Right lobe of liver (tissue), 6 donors: Measurements from ENCODE around the gene CRYGN. TPM values are rescaled to one million over a fixed set of nuclear protein-coding genes. Genes with fewer than 3 reads are reported as not detected.

ENCODE experiments used
- ATAC-seq, 4 donors: fragments of 200-7000 bp; cut with Tn5 transposase; one replicate each; pipeline ENCODE4 v1.9.1; 2020; ENCODE audit warnings: mild to moderate bottlenecking in 4 of 4, moderate library complexity in 4 of 4
- DNase-seq, 3 donors: peaks; one replicate each; pipeline ENCODE4 v3.0.0-alpha.2; 2020
- H3K27ac ChIP-seq, 3 donors: fragments of 200-600 bp; one replicate each; pipeline ENCODE4 v1.8.0; 2022
- H3K27me3 ChIP-seq, 2 donors: fragments of 200-600 bp; one replicate each; pipeline ENCODE4 v1.8.0; 2022
- H3K36me3 ChIP-seq, 4 donors: fragments of 200-600 bp; sonication (generic) in 1 of 4; one replicate each; pipeline versions ENCODE4 v1.5.1 to v1.8.0; 2017 to 2022; ENCODE audit warnings: control low read depth in 1 of 4
- H3K4me1 ChIP-seq, 4 donors: fragments of 200-600 bp; sonication (generic) in 1 of 4; one replicate each; pipeline versions ENCODE4 v1.5.1 to v1.8.0; 2017 to 2022; ENCODE audit warnings: control low read depth in 1 of 4
- H3K4me3 ChIP-seq, 3 donors: fragments of 200-600 bp; one replicate each; pipeline ENCODE4 v1.8.0; 2022
- H3K9me3 ChIP-seq, 4 donors: fragments of 200-600 bp; sonication (generic) in 1 of 4; one replicate each; pipeline versions ENCODE4 v1.5.1 to v1.8.0; 2017 to 2022; ENCODE audit warnings: control low read depth in 1 of 4
- CTCF ChIP-seq, 4 donors: fragments of 200-600 bp in 3 of 4; fragments of 450-650 bp in 1 of 4; IDR thresholded peaks; one replicate each; pipeline versions ENCODE4 v1.5.1 to v1.8.0; 2016 to 2022; ENCODE audit warnings: antibody characterized with exemption in 4 of 4, mild to moderate bottlenecking in 2 of 4
- POLR2A ChIP-seq: fragments of 450-650 bp; IDR thresholded peaks from one replicate; pipeline ENCODE4 v1.6.1; 2017; ENCODE audit warnings: antibody characterized with exemption, mild to moderate bottlenecking
- WGBS: methylation state at CpG from one replicate; pipeline ENCODE4 v1.1.6; 2018; ENCODE audit warnings: low coverage, low lambda C conversion rate; ENCODE audit not compliant: insufficient coverage; ENCODE audit errors: missing lambda C conversion rate; 5-methylcytosine and 5-hydroxymethylcytosine counted together
- intact Hi-C, 2 donors: fragments of 100-400 bp; cut with DNase I; formaldehyde crosslinking; loops; one replicate each; pipeline versions ENCODE4 v1.11.2 to v1.14.1; 2022
- total RNA-seq, 6 experiments: library from RNA; depleted of rRNA in 2 of 6; stranded (reverse); fragments of >200 nt in 2 of 6; fragmentation: NEBNext Ultra II Directional in 3 of 6; extraction: Animal tissue kit (Norgen Biotek cat#: 25700) in 3 of 6; gene quantifications; one replicate each; pipeline versions ENCODE4 v1.1.0 to v1.2.4, GENCODE V29; 2016 to 2023
- donor health status: DM: no; HTN: yes; CAD: no.
- donor health status: DM: no; HTN: no; CAD: no.
- donor health status: DM: no; HTN: no; CAD: no.
- donor health status: DM: no; HTN: yes; CAD: no.
- donor health status: DM: no; HTN: yes; CAD: no.

The CRYGN gene
- total RNA-seq, 6 experiments from 2014 or later = not detected

GRCh38 chr7:151433721-151434400 lies 6.1 kb downstream of the CRYGN start:
- Histone ChIP-seq H3K36me3 (no peaks in the 10 kb centered on the region), H3K27me3 (no peaks in the 10 kb centered on the region), H3K27ac (no peak overlapping the region), H3K9me3 (no peaks in the 10 kb centered on the region), H3K4me1 (no peaks in the 10 kb centered on the region), H3K4me3 (no peak overlapping the region)
- DNase-seq = no peak
- TF ChIP-seq POLR2A = no peak
- no peak for TF ChIP-seq CTCF (IDR thresholded peaks at IDR 0.05)
- WGBS = no CpG with 5 or more reads among the region's 15 CpGs
- no peak for ATAC-seq
- intact Hi-C loops = no loop called here

GRCh38 chr7:151432658-151433521 lies 7.1 kb downstream of the CRYGN start:
- 67% methylated on average over 10 of the region's 14 CpGs for WGBS
- DNase-seq (no peak), ATAC-seq (no peak)
- TF ChIP-seq POLR2A (no peak), CTCF (IDR thresholded peaks at IDR 0.05) (no peak)
- H3K27ac ChIP-seq = no peak overlapping the region
- no peak overlapping the region for H3K4me3 ChIP-seq
- no peaks in the 10 kb centered on the region for H3K27me3 ChIP-seq
- H3K9me3 ChIP-seq = no peaks in the 10 kb centered on the region
- H3K4me1 ChIP-seq = no peaks in the 10 kb centered on the region
- no peaks in the 10 kb centered on the region for H3K36me3 ChIP-seq
- intact Hi-C loops = no loop called here

GRCh38 chr7:151431768-151432311 lies 8.1 kb downstream of the CRYGN start:
- Histone ChIP-seq H3K36me3 (no peaks in the 10 kb centered on the region), H3K4me3 (no peak overlapping the region), H3K9me3 (no peaks in the 10 kb centered on the region), H3K27me3 (no peaks in the 10 kb centered on the region), H3K4me1 (no peaks in the 10 kb centered on the region), H3K27ac (no peak overlapping the region)
- ATAC-seq = no peak
- no peak for DNase-seq
- no CpG with 5 or more reads among the region's 25 CpGs for WGBS
- intact Hi-C loops = no loop called here
- TF ChIP-seq POLR2A = no peak
- TF ChIP-seq CTCF (IDR thresholded peaks at IDR 0.05) = no peak

- Histone ChIP-seq H3K27me3 (no peaks in the 10 kb centered on the region), H3K4me3 (no peak overlapping the region), H3K4me1 (no peaks in the 10 kb centered on the region), H3K9me3 (no peaks in the 10 kb centered on the region), H3K36me3 (no peaks in the 10 kb centered on the region), H3K27ac (no peak overlapping the region)
- WGBS = 88% methylated on average over 4 of the region's 13 CpGs
- TF ChIP-seq POLR2A (no peak), CTCF (IDR thresholded peaks at IDR 0.05) (no peak)
- intact Hi-C loops = no loop called here
- DNase-seq = no peak
- ATAC-seq = no peak
Measured at GRCh38 chr7:151431281-151431767, 8.6 kb downstream of the CRYGN start.
